ENCODE measurements around the gene MCCC2.
"Not testable (repeated sequence)": the region's sequence is repeated elsewhere in the genome, so short reads cannot be mapped to it uniquely, and the experiment has no call there.

The MCCC2 gene

GRCh38 chr5:71663191-71663969, 76.2 kb downstream of the MCCC2 start:
- no peak for DNase-seq

- not testable (repeated sequence) for DNase-seq
These were observed 77.5 kb downstream of the MCCC2 start for GRCh38 chr5:71664615-71665014.

- no peak for DNase-seq
These were observed 79.2 kb downstream of the MCCC2 start for GRCh38 chr5:71666321-71666720.

GRCh38 chr5:71677977-71678376, 90.8 kb downstream of the MCCC2 start:
- DNase-seq: no peak

- no peak for DNase-seq
These were observed 92.6 kb downstream of the MCCC2 start for GRCh38 chr5:71679714-71680113.

- no peak for DNase-seq
These were observed 93.4 kb downstream of the MCCC2 start for GRCh38 chr5:71680510-71680909.

- no peak for DNase-seq
These were observed 94.2 kb downstream of the MCCC2 start for GRCh38 chr5:71681296-71681695.

GRCh38 chr5:71684309-71684708, 97.2 kb downstream of the MCCC2 start:
- no peak for DNase-seq

- DNase-seq: no peak
These were observed 106.8 kb downstream of the MCCC2 start for GRCh38 chr5:71693828-71694427.

- no peak for DNase-seq
These were observed 107.9 kb downstream of the MCCC2 start for GRCh38 chr5:71695071-71695470.

GRCh38 chr5:71695595-71695994, 108.5 kb downstream of the MCCC2 start:
- DNase-seq: no peak

GRCh38 chr5:71697967-71698366, 110.8 kb downstream of the MCCC2 start:
- no peak for DNase-seq

GRCh38 chr5:71699233-71699632, 112.1 kb downstream of the MCCC2 start:
- DNase-seq: no peak

- DNase-seq: no peak
These were observed 112.6 kb downstream of the MCCC2 start for GRCh38 chr5:71699751-71700150.

- no peak for DNase-seq
These were observed 113.7 kb downstream of the MCCC2 start for GRCh38 chr5:71700803-71701202.

GRCh38 chr5:71701407-71701806, 114.3 kb downstream of the MCCC2 start:
- DNase-seq: no peak

- no peak for DNase-seq
These were observed 116.8 kb downstream of the MCCC2 start for GRCh38 chr5:71703941-71704340.

GRCh38 chr5:71705421-71705820, 118.3 kb downstream of the MCCC2 start:
- DNase-seq: no peak

- DNase-seq: no peak
These were observed 119.8 kb downstream of the MCCC2 start for GRCh38 chr5:71706906-71707305.

Data from suppressor macrophage treated with lipopolysaccharide for 1 hour (primary cell).